Lower lobe of right lung (tissue), 2 donors: ENCODE measurements around the gene FBXL4. TPM values are rescaled to one million over a fixed set of nuclear protein-coding genes. Genes with fewer than 3 reads are reported as not detected.

ENCODE experiments used
- ATAC-seq, 2 donors: fragments of 200-7000 bp; cut with Tn5 transposase; one replicate each; pipeline ENCODE4 v1.9.1; 2020 to 2022; ENCODE audit warnings: mild to moderate bottlenecking in 2 of 2, moderate library complexity in 2 of 2
- DNase-seq: peaks from one replicate; pipeline ENCODE4 v3.0.0-alpha.2; 2020
- H3K27ac ChIP-seq: fragments of 200-600 bp; one replicate; pipeline ENCODE4 v1.8.0; 2022
- H3K27me3 ChIP-seq: fragments of 200-600 bp; one replicate; pipeline ENCODE4 v1.8.0; 2022; ENCODE audit warnings: low read depth
- H3K36me3 ChIP-seq: fragments of 200-600 bp; one replicate; pipeline ENCODE4 v1.8.0; 2022; ENCODE audit warnings: mild to moderate bottlenecking
- H3K4me1 ChIP-seq: fragments of 200-600 bp; one replicate; pipeline ENCODE4 v1.8.0; 2022
- H3K4me3 ChIP-seq: fragments of 200-600 bp; one replicate; pipeline ENCODE4 v1.8.0; 2022; ENCODE audit warnings: mild to moderate bottlenecking
- H3K9me3 ChIP-seq: fragments of 200-600 bp; one replicate; pipeline ENCODE4 v1.8.0; 2022
- intact Hi-C: fragments of 100-400 bp; cut with DNase I; formaldehyde crosslinking; loops from one replicate; pipeline ENCODE4 v1.11.0; 2022
- total RNA-seq: library from RNA; stranded (reverse); fragmentation: NEBNext Ultra II Directional; extraction: Animal tissue kit (Norgen Biotek cat#: 25700); gene quantifications from one replicate; pipeline ENCODE4 v1.2.1, GENCODE V29; 2021
- TF ChIP-seq, protein P1 (sequence below): fragments of 200-600 bp; IDR thresholded peaks from one replicate; pipeline ENCODE4 v1.8.0; 2022; ENCODE audit warnings: antibody characterized with exemption, mild to moderate bottlenecking
- donor health status: DM: no; HTN: yes; CAD: no; lungs with severe emphysema.

FBXL4 gene
- total RNA-seq, 1 donor from 2014 or later = 21.1 TPM

DNA sequence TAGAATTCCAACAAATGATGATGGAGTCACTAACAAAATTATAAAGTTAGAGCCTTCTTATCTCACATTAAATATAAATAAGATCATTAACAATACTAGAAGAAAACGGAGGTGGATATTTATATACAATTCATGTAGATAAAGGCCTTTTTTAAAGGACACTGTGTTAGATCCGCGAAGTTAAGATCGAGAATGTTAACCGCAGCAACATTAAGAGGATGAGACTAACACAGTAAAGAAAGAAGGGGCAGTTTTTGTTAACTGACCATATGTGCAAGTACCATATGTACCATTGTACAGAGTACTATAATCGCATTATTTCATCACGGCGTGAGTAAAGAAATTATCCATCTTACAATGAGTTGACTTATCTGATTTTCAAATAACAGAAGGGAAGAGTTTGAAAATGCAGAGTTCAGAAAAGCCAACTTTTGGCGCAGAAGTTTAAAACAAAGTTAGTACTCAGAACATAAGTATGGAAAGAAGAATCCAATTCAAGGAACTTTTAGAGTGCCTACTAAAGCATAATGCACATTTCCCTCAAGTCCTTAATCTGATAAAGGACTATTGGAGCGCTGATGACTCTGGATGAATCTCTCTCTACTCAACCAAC is 1.4 kb downstream of the FBXL4 start:
- no peak for ATAC-seq
- H3K27ac ChIP-seq = peak overlapping the region; percentile 91

GRCh38 chr6:98945311-98946115 is 2.2 kb downstream of the FBXL4 start:
- H3K27me3 ChIP-seq = no peaks in the 10 kb centered on the region
- H3K27ac ChIP-seq = no peak overlapping the region
- ATAC-seq (no peak), DNase-seq (no peak)
- no peaks in the 10 kb centered on the region for H3K36me3 ChIP-seq
- intact Hi-C loops = no loop called here
- no peak overlapping the region for H3K4me3 ChIP-seq
- peaks cover 1% of the 10 kb centered on the region for H3K9me3 ChIP-seq
- TF ChIP-seq, protein P1, sequence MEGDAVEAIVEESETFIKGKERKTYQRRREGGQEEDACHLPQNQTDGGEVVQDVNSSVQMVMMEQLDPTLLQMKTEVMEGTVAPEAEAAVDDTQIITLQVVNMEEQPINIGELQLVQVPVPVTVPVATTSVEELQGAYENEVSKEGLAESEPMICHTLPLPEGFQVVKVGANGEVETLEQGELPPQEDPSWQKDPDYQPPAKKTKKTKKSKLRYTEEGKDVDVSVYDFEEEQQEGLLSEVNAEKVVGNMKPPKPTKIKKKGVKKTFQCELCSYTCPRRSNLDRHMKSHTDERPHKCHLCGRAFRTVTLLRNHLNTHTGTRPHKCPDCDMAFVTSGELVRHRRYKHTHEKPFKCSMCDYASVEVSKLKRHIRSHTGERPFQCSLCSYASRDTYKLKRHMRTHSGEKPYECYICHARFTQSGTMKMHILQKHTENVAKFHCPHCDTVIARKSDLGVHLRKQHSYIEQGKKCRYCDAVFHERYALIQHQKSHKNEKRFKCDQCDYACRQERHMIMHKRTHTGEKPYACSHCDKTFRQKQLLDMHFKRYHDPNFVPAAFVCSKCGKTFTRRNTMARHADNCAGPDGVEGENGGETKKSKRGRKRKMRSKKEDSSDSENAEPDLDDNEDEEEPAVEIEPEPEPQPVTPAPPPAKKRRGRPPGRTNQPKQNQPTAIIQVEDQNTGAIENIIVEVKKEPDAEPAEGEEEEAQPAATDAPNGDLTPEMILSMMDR = no peak
- peaks cover 31% of the 10 kb centered on the region for H3K4me1 ChIP-seq

More for the DNA sequence above, 1.4 kb downstream of the FBXL4 start:
- H3K36me3 ChIP-seq = no peaks in the 10 kb centered on the region
- TF ChIP-seq, protein P1 = no peak
- no peaks in the 10 kb centered on the region for H3K27me3 ChIP-seq
- no peaks in the 10 kb centered on the region for H3K9me3 ChIP-seq
- peaks cover 31% of the 10 kb centered on the region for H3K4me1 ChIP-seq
- DNase-seq = no peak
- intact Hi-C loops = no loop called here
- peak overlapping the region; percentile 75 for H3K4me3 ChIP-seq

GRCh38 chr6:98944598-98945081 is 3.1 kb downstream of the FBXL4 start:
- Histone ChIP-seq H3K9me3 (peaks cover 10% of the 10 kb centered on the region), H3K4me3 (no peak overlapping the region), H3K4me1 (peaks cover 31% of the 10 kb centered on the region), H3K27ac (no peak overlapping the region), H3K27me3 (no peaks in the 10 kb centered on the region), H3K36me3 (no peaks in the 10 kb centered on the region)
- no peak for ATAC-seq
- DNase-seq = no peak
- TF ChIP-seq, protein P1 = no peak
- intact Hi-C loops = no loop called here

DNA sequence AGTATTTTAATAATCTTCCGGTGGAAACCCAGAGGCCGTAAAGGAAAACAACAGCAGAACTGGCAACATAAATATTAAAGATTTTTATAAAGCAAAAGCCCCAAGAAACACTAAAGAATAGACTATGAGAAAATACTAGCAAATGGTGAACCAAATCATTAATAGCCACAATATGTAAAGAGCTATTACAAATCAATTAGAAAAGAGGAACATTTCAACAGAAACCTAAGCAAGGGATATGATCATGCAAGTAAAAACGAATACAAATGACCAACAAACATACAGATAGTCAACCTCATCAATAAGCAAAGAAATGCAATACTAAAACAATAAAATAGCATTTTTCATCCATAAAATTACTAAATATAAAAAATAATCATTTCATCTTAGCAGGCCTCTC is 3.6 kb downstream of the FBXL4 start:
- DNase-seq (no peak), ATAC-seq (no peak)
- TF ChIP-seq, protein P1 = no peak
- H3K27me3 ChIP-seq = no peaks in the 10 kb centered on the region
- H3K4me1 ChIP-seq = peaks cover 31% of the 10 kb centered on the region
- no peaks in the 10 kb centered on the region for H3K36me3 ChIP-seq
- H3K9me3 ChIP-seq = peaks cover 15% of the 10 kb centered on the region
- intact Hi-C loops = no loop called here
- no peak overlapping the region for H3K4me3 ChIP-seq
- no peak overlapping the region for H3K27ac ChIP-seq

GRCh38 chr6:98942263-98942803 is 5.4 kb downstream of the FBXL4 start:
- no peaks in the 10 kb centered on the region for H3K36me3 ChIP-seq
- H3K4me1 ChIP-seq = peaks cover 27% of the 10 kb centered on the region
- peaks cover 17% of the 10 kb centered on the region for H3K9me3 ChIP-seq
- ATAC-seq (no peak), DNase-seq (no peak)
- H3K27me3 ChIP-seq = no peaks in the 10 kb centered on the region
- H3K27ac ChIP-seq = no peak overlapping the region
- no peak overlapping the region for H3K4me3 ChIP-seq
- TF ChIP-seq, protein P1 = no peak
- intact Hi-C loops = no loop called here
